Heart left ventricle (tissue), 16 donors: ENCODE results near the gene RNF135. TPM values are rescaled to one million over a fixed set of nuclear protein-coding genes. Genes with fewer than 3 reads are reported as not detected.
"Not testable (repeated sequence)": the region's sequence is repeated elsewhere in the genome, so short reads cannot be mapped to it uniquely, and the experiment has no call there.

Experiments used
- ATAC-seq, 4 donors: fragments of 200-7000 bp; cut with Tn5 transposase; one replicate each; pipeline ENCODE4 v1.9.1; 2020 to 2022; ENCODE audit warnings: moderate library complexity in 4 of 4, mild to moderate bottlenecking in 3 of 4, moderate number of reproducible peaks in 1 of 4
- DNase-seq, 5 donors: peaks; one replicate each; pipeline ENCODE4 v3.0.0-alpha.2; 2020
- H3K27ac ChIP-seq, 12 donors: fragments of 200-600 bp; sonication (generic) in 4 of 12; one replicate each; pipeline versions ENCODE4 v1.5.0 to v1.8.0; 2016 to 2022; ENCODE audit warnings: mild to moderate bottlenecking in 2 of 12
- H3K27me3 ChIP-seq, 9 donors: fragments of 200-600 bp; sonication (generic) in 2 of 9; one replicate each; pipeline versions ENCODE4 v1.5.1 to v1.8.0; 2016 to 2022; ENCODE audit warnings: mild to moderate bottlenecking in 3 of 9
- H3K36me3 ChIP-seq, 9 donors: fragments of 200-600 bp; sonication (generic) in 2 of 9; one replicate each; pipeline versions ENCODE4 v1.5.0 to v1.8.0; 2018 to 2022; ENCODE audit warnings: mild to moderate bottlenecking in 2 of 9
- H3K4me1 ChIP-seq, 12 donors: fragments of 200-600 bp; sonication (generic) in 4 of 12; one replicate each; pipeline versions ENCODE4 v1.5.0 to v1.8.0; 2016 to 2022; ENCODE audit warnings: mild to moderate bottlenecking in 3 of 12
- H3K4me3 ChIP-seq, 12 donors: fragments of 200-600 bp; sonication (generic) in 4 of 12; one replicate each; pipeline versions ENCODE4 v1.5.0 to v1.8.0; 2017 to 2022; ENCODE audit warnings: mild to moderate bottlenecking in 9 of 12, moderate library complexity in 4 of 12
- H3K9me3 ChIP-seq, 12 donors: fragments of 200-600 bp; sonication (generic) in 4 of 12; one replicate each; pipeline versions ENCODE4 v1.5.0 to v1.8.0; 2016 to 2022; ENCODE audit warnings: mild to moderate bottlenecking in 1 of 12
- POLR2A ChIP-seq, 2 donors: fragments of 450-650 bp; IDR thresholded peaks; one replicate each; pipeline ENCODE4 v1.6.1; 2017; ENCODE audit warnings: antibody characterized with exemption in 2 of 2, mild to moderate bottlenecking in 2 of 2, moderate library complexity in 2 of 2
- WGBS, 4 donors: extraction: QIAGEN DNeasy Blood & Tissue Kit in 2 of 4; methylation state at CpG; one replicate each; pipeline versions ENCODE4 v1.1.5 to v1.1.7; 2013 to 2018; 5-methylcytosine and 5-hydroxymethylcytosine counted together
- intact Hi-C, 10 donors: fragments of 100-400 bp; cut with DNase I; formaldehyde crosslinking; loops; one replicate each; pipeline versions ENCODE4 v1.11.1 to v1.14.2; 2022
- polyA plus RNA-seq, 2 donors: library from polyadenylated mRNA; stranded (reverse); fragments of 200-250 nt; gene quantifications; one replicate each; pipeline ENCODE4 v1.2.3, GENCODE V29; 2013
- total RNA-seq, 9 donors: library from RNA; depleted of rRNA in 2 of 9; stranded (reverse); fragments of >200 nt in 2 of 9; fragmentation: NEBNext Ultra II Directional in 3 of 9; extraction: Animal tissue kit (Norgen Biotek cat#: 25700) in 3 of 9; gene quantifications; one replicate each; pipeline versions ENCODE4 v1.1.0 to v1.2.4, GENCODE V29; 2016 to 2023
- TF ChIP-seq, protein P1 (sequence below), 12 donors: fragments of 200-600 bp; sonication (generic) in 4 of 12; IDR thresholded peaks; one replicate each; pipeline versions ENCODE4 v1.5.0 to v1.8.0; 2018 to 2022; ENCODE audit warnings: antibody characterized with exemption in 12 of 12, mild to moderate bottlenecking in 5 of 12
- donor health status: ischemic (EF 13 %, LVEDD 7.1; RV severe dilation, severe dysfunction).
- donor health status: healthy with polysubstance abuse.
- donor health status: DM: no; HTN: yes; CAD: no.
- donor health status: DM: no; HTN: no; CAD: no.
- donor health status: ischemic (EF 25% LVEDD 6.9; RV normal size, moderate dysfunction).
- donor health status: ischemic (EF 25% LVEDD 5.7; RV mildly dilated, moderate dysfunction).
- donor health status: healthy.
- donor health status: DM: yes; HTN: yes; CAD: no.
- donor health status: ischemic (EF 35%, LVEDD 5.7; RV mildly dilated, moderate dysfunction).
- donor health status: nonischemic (EF 11% LVEDD 7.7; RV severe dilation, severe dysfunction).
- donor health status: DM: yes; HTN: yes; CAD: no.
- donor health status: PGD.
- donor health status: ischemic (EF 29% LVEDD 5.4; RV normal size, mild dysfunction).
- donor health status: nonischemic (EF 23%, LVEDD 6.1; RV moderate dilation, normal function).

RNF135 gene
- total and polyA plus RNA-seq, 11 donors, result 3.9 to 19.1 (median 5.0) TPM

DNA sequence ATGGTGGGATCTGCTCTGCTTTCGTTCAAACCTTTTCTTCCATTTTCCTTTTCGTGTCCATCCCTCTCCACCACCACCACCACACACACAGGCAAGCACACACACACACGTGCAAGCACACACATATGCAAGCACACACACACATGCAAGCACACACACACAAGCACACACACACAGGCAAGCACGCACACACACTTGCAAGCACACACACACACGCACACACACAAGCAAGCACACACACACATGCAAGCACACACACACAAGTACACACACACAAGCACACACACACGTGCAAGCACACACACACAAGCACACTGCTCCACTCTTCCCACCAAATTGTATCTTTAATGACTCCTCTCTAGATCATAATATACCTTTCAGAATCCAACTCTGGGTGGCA, 71.5 kb downstream of the RNF135 start:
- H3K36me3 ChIP-seq, H3K27me3 ChIP-seq, H3K4me1 ChIP-seq, DNase-seq, H3K9me3 ChIP-seq, intact Hi-C loops, ATAC-seq, H3K27ac ChIP-seq, H3K4me3 ChIP-seq: not testable (repeated sequence)
- 86 to 93% (median 93%) methylated on average over 6 of the region's 6 CpGs for WGBS, 4 donors

DNA sequence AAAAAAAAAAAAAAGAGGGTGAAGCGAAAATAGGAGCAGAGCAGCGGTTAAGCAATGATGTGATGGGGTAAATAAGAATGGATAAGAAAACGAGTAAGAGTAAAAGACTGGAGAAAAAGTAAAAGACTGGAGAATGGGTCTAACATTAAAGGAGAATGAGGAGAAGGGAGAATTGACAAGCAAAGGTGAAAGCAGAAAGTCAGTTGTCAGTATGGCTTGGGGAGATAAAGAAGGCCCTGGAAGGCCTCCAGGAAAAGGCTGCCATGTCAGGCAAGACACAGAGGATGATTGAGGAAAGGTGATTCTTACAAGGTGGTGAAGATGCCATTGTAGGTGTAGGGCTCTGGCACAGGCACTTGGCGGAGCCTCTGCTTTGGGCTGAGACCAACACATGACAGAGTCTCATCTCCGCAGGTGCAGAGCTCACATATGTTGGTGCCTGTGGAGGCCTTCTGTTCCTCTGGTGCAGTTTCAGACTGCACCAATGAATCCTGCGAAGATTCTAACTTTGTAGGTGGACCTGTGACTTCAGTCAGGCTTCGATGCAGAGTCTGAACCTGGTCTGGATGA, 76.1 kb downstream of the RNF135 start:
- 92 to 95% (median 94%) methylated on average over 5 to 7 of the region's 7 CpGs for WGBS, 4 donors
- H3K36me3 ChIP-seq, intact Hi-C loops, H3K4me3 ChIP-seq, ATAC-seq, DNase-seq, H3K27ac ChIP-seq, H3K9me3 ChIP-seq, H3K27me3 ChIP-seq: not testable (repeated sequence)
- H3K4me1 ChIP-seq, result peaks cover 0 to 13% (median under 1%) of the 10 kb centered on the region in 12 donors

DNA sequence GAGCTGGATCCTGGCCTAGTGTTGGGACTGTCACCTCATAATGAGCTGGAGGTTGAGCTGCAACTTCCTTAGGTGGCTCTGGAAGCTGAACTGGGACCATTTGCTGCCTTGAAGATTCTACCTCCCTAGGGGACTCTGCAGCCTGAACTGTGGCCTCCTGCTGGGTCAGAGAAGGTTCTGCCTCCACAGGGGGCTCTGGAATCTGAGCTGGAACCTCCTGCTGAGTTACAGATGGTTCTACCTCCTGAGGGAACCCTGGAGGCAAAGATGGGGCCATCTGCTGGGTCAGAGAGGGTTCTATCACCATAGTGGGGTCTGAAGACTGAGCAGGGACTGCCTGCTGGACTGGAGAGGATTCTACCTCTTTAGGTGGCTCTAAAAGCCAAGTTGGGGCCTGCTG, 77.3 kb downstream of the RNF135 start:
- Histone ChIP-seq H3K36me3 (peaks cover 0 to 2% (median 0%) of the 10 kb centered on the region in 9 donors), H3K9me3 (no peaks in the 10 kb centered on the region), H3K4me1 (peaks cover 0 to 25% (median 3%) of the 10 kb centered on the region in 12 donors), H3K4me3 (no peak overlapping the region), H3K27me3 (no peaks in the 10 kb centered on the region), H3K27ac (no peak overlapping the region)
- TF ChIP-seq POLR2A (IDR thresholded peaks at IDR 0.05), result no peak
- TF ChIP-seq, protein P1, sequence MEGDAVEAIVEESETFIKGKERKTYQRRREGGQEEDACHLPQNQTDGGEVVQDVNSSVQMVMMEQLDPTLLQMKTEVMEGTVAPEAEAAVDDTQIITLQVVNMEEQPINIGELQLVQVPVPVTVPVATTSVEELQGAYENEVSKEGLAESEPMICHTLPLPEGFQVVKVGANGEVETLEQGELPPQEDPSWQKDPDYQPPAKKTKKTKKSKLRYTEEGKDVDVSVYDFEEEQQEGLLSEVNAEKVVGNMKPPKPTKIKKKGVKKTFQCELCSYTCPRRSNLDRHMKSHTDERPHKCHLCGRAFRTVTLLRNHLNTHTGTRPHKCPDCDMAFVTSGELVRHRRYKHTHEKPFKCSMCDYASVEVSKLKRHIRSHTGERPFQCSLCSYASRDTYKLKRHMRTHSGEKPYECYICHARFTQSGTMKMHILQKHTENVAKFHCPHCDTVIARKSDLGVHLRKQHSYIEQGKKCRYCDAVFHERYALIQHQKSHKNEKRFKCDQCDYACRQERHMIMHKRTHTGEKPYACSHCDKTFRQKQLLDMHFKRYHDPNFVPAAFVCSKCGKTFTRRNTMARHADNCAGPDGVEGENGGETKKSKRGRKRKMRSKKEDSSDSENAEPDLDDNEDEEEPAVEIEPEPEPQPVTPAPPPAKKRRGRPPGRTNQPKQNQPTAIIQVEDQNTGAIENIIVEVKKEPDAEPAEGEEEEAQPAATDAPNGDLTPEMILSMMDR (IDR thresholded peaks at IDR 0.05), result no peak
- DNase-seq, result no peak
- intact Hi-C loops, result no loop called here
- no peak for ATAC-seq

DNA sequence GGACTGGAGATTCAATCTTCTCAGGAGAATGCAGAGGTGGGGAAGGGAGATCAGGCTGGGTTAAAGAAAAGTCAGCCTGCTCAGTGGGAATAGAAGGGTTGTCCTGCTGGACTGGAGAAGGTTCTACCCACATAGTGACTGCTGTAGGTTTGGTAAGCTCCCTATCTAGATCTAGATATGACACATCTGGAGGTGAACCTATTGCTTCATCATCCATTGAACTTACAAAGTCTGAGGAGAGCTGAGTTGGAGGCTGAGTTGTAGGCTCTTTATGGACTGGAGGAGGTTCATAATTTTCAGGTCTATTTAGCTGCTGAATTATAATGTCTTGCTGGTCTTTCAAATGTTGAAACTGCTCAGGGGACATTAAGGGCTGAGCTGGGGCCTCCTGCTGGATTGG, 77.9 kb downstream of the RNF135 start:
- peaks cover 0 to 2% (median 0%) of the 10 kb centered on the region in 9 donors for H3K36me3 ChIP-seq
- no peak overlapping the region for H3K27ac ChIP-seq
- DNase-seq (no peak), ATAC-seq (no peak)
- H3K27me3 ChIP-seq, result no peaks in the 10 kb centered on the region
- peaks cover 0 to 28% (median 3%) of the 10 kb centered on the region in 12 donors for H3K4me1 ChIP-seq
- TF ChIP-seq, protein P1 (IDR thresholded peaks at IDR 0.05), result no peak
- TF ChIP-seq POLR2A (IDR thresholded peaks at IDR 0.05), result no peak
- H3K4me3 ChIP-seq, result no peak overlapping the region
- H3K9me3 ChIP-seq, result no peaks in the 10 kb centered on the region
- intact Hi-C loops, result no loop called here

Other genes starting within 250 kb of the RNF135 start
- 10 to 100 TPM in 1 of 9 donors, 1 to 10 TPM in 8; 4.4 to 12.3 (median 5.5) TPM for gene CRLF3, start 146.3 kb upstream of the RNF135 start, total RNA-seq
- 1 to 10 TPM; 3.0 to 4.4 TPM for gene CRLF3, start 146.3 kb upstream of the RNF135 start, polyA plus RNA-seq
- 1 to 10 TPM in 1 of 9 donors, under 1 TPM in 8; 0.32 to 2.5 (median 0.49) TPM for gene ATAD5, start 139.1 kb upstream of the RNF135 start, total RNA-seq
- gene ATAD5, start 139.1 kb upstream of the RNF135 start, polyA plus RNA-seq, result under 1 TPM; 0.25 to 0.34 TPM
- gene TEFM, start 64.8 kb upstream of the RNF135 start, total RNA-seq, result 10 to 100 TPM in 8 of 9 donors, 1 to 10 TPM in 1; 5.2 to 22.9 (median 13.1) TPM
- 10 to 100 TPM in 1 of 2 donors, 1 to 10 TPM in 1; 7.7 to 30.1 TPM for gene TEFM, start 64.8 kb upstream of the RNF135 start, polyA plus RNA-seq
- 10 to 100 TPM in 4 of 9 donors, 1 to 10 TPM in 5; 3.1 to 43.5 (median 8.3) TPM for gene ADAP2, start 49.1 kb upstream of the RNF135 start, total RNA-seq
- 1 to 10 TPM; 3.5 to 4.5 TPM for gene ADAP2, start 49.1 kb upstream of the RNF135 start, polyA plus RNA-seq
- gene NF1, start 123.9 kb downstream of the RNF135 start, total RNA-seq, result 10 to 100 TPM; 43.8 to 82.0 (median 55.2) TPM
- gene NF1, start 123.9 kb downstream of the RNF135 start, polyA plus RNA-seq, result 1 to 10 TPM; 6.8 to 9.0 TPM